ENCODE results near the gene HDAC4. TPM values are rescaled to one million over a fixed set of nuclear protein-coding genes. Genes with fewer than 3 reads are reported as not detected.

The HDAC4 gene
- total RNA-seq, 1 experiment from 2014 or later, result 47.6 TPM

DNA sequence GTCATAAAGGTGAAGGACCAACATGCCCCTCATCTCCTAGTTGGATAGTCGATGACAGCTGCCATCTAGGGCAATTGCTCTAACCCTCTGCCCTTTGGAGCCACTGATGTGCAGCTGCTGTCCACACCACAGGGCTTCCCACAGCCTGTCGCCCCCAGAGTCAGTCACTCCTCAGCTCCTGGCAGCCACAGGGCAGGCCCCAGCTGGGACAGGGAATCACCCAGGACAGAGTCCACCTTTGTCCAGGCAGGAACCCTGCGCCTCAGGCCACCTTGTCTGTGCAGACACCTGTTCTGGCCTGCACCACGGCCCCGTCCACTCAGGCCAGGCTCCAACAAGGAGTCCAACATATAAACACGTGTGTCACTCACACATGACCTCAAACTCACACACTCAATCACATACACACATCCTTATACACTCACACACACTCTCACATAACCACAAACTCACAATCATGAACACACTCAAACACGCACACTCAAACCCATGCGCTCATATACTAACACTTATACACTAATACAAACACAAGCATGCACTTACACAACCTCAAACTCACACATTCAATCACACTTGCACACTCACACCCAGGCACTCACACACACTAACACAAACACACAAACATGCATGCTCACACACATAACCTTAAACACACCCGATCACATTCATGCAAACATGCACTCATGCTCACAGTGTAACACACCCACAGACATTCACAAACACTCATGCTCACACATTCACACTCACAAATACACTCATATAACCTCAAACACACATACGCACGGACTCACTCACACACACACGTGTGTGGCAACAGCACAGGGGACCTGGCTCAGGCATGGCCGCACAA lies 29.7 kb downstream of the HDAC4 start:
- BruUV-seq (replicated peaks), result no TSS peak
- Histone ChIP-seq H3K4me2 (ENCODE audit: low read length) (no peak overlapping the region), H3K36me3 (ENCODE audit: control insufficient read depth in 1 of 2, insufficient read depth in 2 of 2, low read length in 2 of 2) (no peaks in the 10 kb centered on the region), H3K9ac (ENCODE audit: low read length) (no peak overlapping the region), H3K9me3 (ENCODE audit: control insufficient read depth in 1 of 2, insufficient read depth in 1 of 2, low read depth in 1 of 2, low read length in 2 of 2) (no peaks in the 10 kb centered on the region), H3K4me3 (replicated peaks in 1 of 2; ENCODE audit: low read depth in 1 of 2, low read length in 2 of 2) (no peak overlapping the region), H2AFZ (ENCODE audit: low read depth, low read length, poor library complexity, severe bottlenecking) (no peak overlapping the region), H3K27me3 (ENCODE audit: insufficient read depth, low read length) (no peaks in the 10 kb centered on the region), H3K79me2 (ENCODE audit: insufficient read depth, low read length) (peaks cover 4% of the 10 kb centered on the region; the same call in 1 of the 2 replicates), H3K4me1 (ENCODE audit: control insufficient read depth in 1 of 2, insufficient read depth in 2 of 2, low read length in 2 of 2) (no peaks in the 10 kb centered on the region), H3K9me2 (ENCODE audit: insufficient read depth) (no peaks in the 10 kb centered on the region), H4K20me1 (ENCODE audit: insufficient read depth) (no peaks in the 10 kb centered on the region), H3K27ac (ENCODE audit: low read depth, low read length) (no peak overlapping the region)
- ChIA-PET RAD21 (ENCODE audit: low non-redundant PET in 1 of 2, low total read pairs in 2 of 2, uncharacterized antibody in 2 of 2, unreplicated experiment in 2 of 2) (no interaction called here), CTCF (no interaction called here), POLR2A (no interaction called here)
- ATAC-seq (no peak), DNase-seq (ENCODE audit: low read depth, low spot score) (no peak)
- intact Hi-C loops (cut with micrococcal nuclease), result no loop called here
- TF ChIP-seq, protein P1, sequence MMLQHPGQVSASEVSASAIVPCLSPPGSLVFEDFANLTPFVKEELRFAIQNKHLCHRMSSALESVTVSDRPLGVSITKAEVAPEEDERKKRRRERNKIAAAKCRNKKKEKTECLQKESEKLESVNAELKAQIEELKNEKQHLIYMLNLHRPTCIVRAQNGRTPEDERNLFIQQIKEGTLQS (IDR thresholded peaks at IDR 0.05), result no peak
- no peak for TF ChIP-seq TCF7L2 (IDR thresholded peaks at IDR 0.05; ENCODE audit: borderline replicate concordance, extremely low read depth, insufficient read depth, insufficient read length)
- TF ChIP-seq, protein P2, sequence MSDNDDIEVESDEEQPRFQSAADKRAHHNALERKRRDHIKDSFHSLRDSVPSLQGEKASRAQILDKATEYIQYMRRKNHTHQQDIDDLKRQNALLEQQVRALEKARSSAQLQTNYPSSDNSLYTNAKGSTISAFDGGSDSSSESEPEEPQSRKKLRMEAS (IDR thresholded peaks at IDR 0.05), result no peak
- TF ChIP-seq ELF1 (IDR thresholded peaks at IDR 0.05; ENCODE audit: borderline replicate concordance, low read depth), result no peak

DNA sequence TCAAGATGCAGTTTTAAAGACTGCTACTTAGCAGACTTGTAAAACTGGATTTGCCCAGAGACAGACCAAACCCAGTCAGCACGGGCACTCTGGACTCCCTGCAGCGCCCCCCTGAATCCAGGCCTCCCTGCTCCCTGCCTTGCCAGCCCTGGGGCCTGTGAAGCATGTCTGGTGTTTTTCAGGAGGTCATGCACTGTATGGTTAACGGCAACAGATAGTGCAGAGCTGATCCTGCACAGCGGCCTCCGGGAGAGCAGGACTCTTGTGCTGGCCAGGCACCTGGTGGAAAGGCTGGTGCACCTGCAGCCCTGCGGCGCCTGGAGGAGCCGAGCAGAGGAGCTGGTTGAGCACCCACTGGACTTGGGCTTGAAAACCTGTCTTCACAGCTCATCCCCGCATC lies 30.4 kb downstream of the HDAC4 start:
- CTCF ChIA-PET, result no interaction called here
- no peak; the same call in 1 of the 2 replicates for ATAC-seq
- intact Hi-C loops (cut with micrococcal nuclease), result no loop called here

More for the DNA sequence above, 30.4 kb downstream of the HDAC4 start:
- Histone ChIP-seq H3K9me3 (ENCODE audit: control insufficient read depth in 1 of 2, insufficient read depth in 1 of 2, low read depth in 1 of 2, low read length in 2 of 2) (no peaks in the 10 kb centered on the region), H3K4me2 (ENCODE audit: low read length) (no peak overlapping the region), H3K9ac (ENCODE audit: low read length) (no peak overlapping the region), H3K79me2 (ENCODE audit: insufficient read depth, low read length) (peaks cover 4% of the 10 kb centered on the region; the same call in 1 of the 2 replicates), H3K27ac (ENCODE audit: low read depth, low read length) (no peak overlapping the region), H3K9me2 (ENCODE audit: insufficient read depth) (no peaks in the 10 kb centered on the region), H3K4me3 (replicated peaks in 1 of 2; ENCODE audit: low read depth in 1 of 2, low read length in 2 of 2) (no peak overlapping the region), H3K4me1 (ENCODE audit: control insufficient read depth in 1 of 2, insufficient read depth in 2 of 2, low read length in 2 of 2) (no peaks in the 10 kb centered on the region), H2AFZ (ENCODE audit: low read depth, low read length, poor library complexity, severe bottlenecking) (no peak overlapping the region), H3K36me3 (ENCODE audit: control insufficient read depth in 1 of 2, insufficient read depth in 2 of 2, low read length in 2 of 2) (no peaks in the 10 kb centered on the region), H3K27me3 (ENCODE audit: insufficient read depth, low read length) (no peaks in the 10 kb centered on the region), H4K20me1 (ENCODE audit: insufficient read depth) (no peaks in the 10 kb centered on the region)
- RAD21 ChIA-PET (ENCODE audit: low non-redundant PET in 1 of 2, low total read pairs in 2 of 2, uncharacterized antibody in 2 of 2, unreplicated experiment in 2 of 2), result no interaction called here
- no peak for DNase-seq (ENCODE audit: low read depth, low spot score)
- BruUV-seq (replicated peaks), result no TSS peak
- POLR2A ChIA-PET, result no interaction called here
- no peak for TF ChIP-seq SP1 (IDR thresholded peaks at IDR 0.05; ENCODE audit: low read depth)
- no peak for TF ChIP-seq ZFX (IDR thresholded peaks at IDR 0.05)
- no peak for TF ChIP-seq ELF1 (IDR thresholded peaks at IDR 0.05; ENCODE audit: borderline replicate concordance, low read depth)
- TF ChIP-seq RAD21 (IDR thresholded peaks at IDR 0.05; ENCODE audit: low read depth), result no peak
- TF ChIP-seq, protein P3, sequence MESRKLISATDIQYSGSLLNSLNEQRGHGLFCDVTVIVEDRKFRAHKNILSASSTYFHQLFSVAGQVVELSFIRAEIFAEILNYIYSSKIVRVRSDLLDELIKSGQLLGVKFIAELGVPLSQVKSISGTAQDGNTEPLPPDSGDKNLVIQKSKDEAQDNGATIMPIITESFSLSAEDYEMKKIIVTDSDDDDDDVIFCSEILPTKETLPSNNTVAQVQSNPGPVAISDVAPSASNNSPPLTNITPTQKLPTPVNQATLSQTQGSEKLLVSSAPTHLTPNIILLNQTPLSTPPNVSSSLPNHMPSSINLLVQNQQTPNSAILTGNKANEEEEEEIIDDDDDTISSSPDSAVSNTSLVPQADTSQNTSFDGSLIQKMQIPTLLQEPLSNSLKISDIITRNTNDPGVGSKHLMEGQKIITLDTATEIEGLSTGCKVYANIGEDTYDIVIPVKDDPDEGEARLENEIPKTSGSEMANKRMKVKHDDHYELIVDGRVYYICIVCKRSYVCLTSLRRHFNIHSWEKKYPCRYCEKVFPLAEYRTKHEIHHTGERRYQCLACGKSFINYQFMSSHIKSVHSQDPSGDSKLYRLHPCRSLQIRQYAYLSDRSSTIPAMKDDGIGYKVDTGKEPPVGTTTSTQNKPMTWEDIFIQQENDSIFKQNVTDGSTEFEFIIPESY (IDR thresholded peaks at IDR 0.05; ENCODE audit: extremely low read depth, insufficient replicate concordance, low read length), result no peak
- TF ChIP-seq CBX3 (IDR thresholded peaks at IDR 0.05; ENCODE audit: low read depth), result no peak
- TF ChIP-seq SIN3A (IDR thresholded peaks at IDR 0.05; ENCODE audit: low read depth), result no peak
- TF ChIP-seq TCF7L2 (IDR thresholded peaks at IDR 0.05; ENCODE audit: borderline replicate concordance, extremely low read depth, insufficient read depth, insufficient read length), result no peak
- TF ChIP-seq, protein P1 (IDR thresholded peaks at IDR 0.05), result no peak
- TF ChIP-seq, protein P2 (IDR thresholded peaks at IDR 0.05), result no peak
- TF ChIP-seq POLR2AphosphoS5 (IDR thresholded peaks at IDR 0.05; ENCODE audit: low read depth, low read length), result no peak
- no peak for TF ChIP-seq YY1 (IDR thresholded peaks at IDR 0.05; ENCODE audit: extremely low read depth, insufficient replicate concordance, low read depth, low read length)
- TF ChIP-seq ZNF274 (IDR thresholded peaks at IDR 0.05; ENCODE audit: low read depth, low read length), result no peak
- TF ChIP-seq POLR2A (IDR thresholded peaks at IDR 0.05; ENCODE audit: borderline replicate concordance, extremely low read depth, insufficient read depth, insufficient read length), result no peak
- no peak for TF ChIP-seq EGR1 (IDR thresholded peaks at IDR 0.05; ENCODE audit: low read depth)
- no peak for TF ChIP-seq CEBPB (IDR thresholded peaks at IDR 0.05; ENCODE audit: low read depth)
